SU-DHL-6 (cell line): ENCODE measurements around the gene ARHGAP30.

Experiments
- CTCF ChIP-seq: fragments of 200-600 bp; sonication (generic); IDR thresholded peaks from one replicate; pipeline ENCODE4 v1.5.1; 2017; ENCODE audit warnings: antibody characterized with exemption, mild to moderate bottlenecking, low read length, moderate library complexity; ENCODE audit not compliant: insufficient read depth, poor library complexity, severe bottlenecking
- EZH2phosphoT487 ChIP-seq: fragments of 200-600 bp; sonication (generic), shearing (Covaris generic); conservative IDR thresholded peaks from 2 replicates; pipeline ENCODE4 v1.6.1; 2018; ENCODE audit warnings: mild to moderate bottlenecking, antibody characterized with exemption, low read length, moderate library complexity, mixed read lengths

GRCh38 chr1:161095230-161095629 lies 25.5 kb upstream of the ARHGAP30 start:
- TF ChIP-seq EZH2phosphoT487, result no peak
- TF ChIP-seq CTCF, result no peak
